Measurements from ENCODE around the gene OTOF.

Gene OTOF

GRCh38 chr2:26454561-26455001 is 23.3 kb downstream of the OTOF start:
- no peak for DNase-seq (ENCODE audit: low read depth in 2 of 3, low spot score in 1 of 3)

- DNase-seq (ENCODE audit: low read depth in 2 of 3, low spot score in 1 of 3): no peak
These were observed 24.2 kb downstream of the OTOF start for GRCh38 chr2:26453421-26454329.

- no peak for DNase-seq (ENCODE audit: low read depth in 2 of 3, low spot score in 1 of 3)
These were observed 26.2 kb downstream of the OTOF start for GRCh38 chr2:26451700-26452099.

GRCh38 chr2:26450031-26450635 is 27.8 kb downstream of the OTOF start:
- no peak for DNase-seq (ENCODE audit: low read depth in 2 of 3, low spot score in 1 of 3)

- DNase-seq (ENCODE audit: low read depth in 2 of 3, low spot score in 1 of 3): no peak
These were observed 28.5 kb downstream of the OTOF start for GRCh38 chr2:26449278-26450030.

- DNase-seq (ENCODE audit: low read depth in 2 of 3, low spot score in 1 of 3): no peak
These were observed 29.3 kb downstream of the OTOF start for GRCh38 chr2:26448651-26449050.

DNA sequence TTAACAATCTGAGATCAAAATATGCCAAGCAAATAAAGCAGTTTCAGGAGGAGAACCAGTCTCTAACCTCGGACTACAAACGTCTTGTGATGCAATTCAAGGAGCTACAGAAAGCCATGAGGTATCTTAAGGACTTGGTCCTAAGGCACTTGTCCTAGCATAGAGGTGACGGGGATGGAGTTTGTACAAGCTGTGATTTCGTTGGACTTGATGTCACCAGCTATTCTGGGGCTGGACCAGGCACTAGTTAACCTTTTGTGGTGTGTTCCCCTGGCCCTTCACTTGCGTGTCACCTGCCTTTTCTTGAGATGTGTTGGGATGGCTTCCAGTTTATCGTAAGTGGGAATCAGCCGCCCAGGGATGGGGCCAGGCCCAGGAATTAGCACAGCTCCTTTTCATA is 33.7 kb downstream of the OTOF start:
- DNase-seq (ENCODE audit: low read depth in 2 of 3, low spot score in 1 of 3): no peak

DNA sequence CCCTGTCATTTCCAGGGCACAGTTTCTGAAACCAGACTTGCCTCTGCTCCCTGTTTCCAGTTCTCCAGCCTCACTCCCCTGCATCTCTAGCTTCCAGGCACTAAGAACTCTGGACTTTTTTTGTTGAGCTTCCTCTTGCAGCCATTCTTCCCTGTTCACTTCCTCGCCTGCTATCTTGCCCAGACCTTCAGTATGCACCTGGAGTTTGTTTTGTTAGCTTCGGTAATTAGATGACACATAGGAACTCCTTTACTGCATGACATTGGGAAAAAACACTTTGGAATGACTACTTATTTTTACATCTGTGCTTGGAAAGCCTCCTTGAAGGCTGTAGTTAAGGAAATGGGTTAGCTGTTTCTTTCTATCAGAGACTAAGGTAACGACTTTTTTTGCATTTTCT is 35.2 kb downstream of the OTOF start:
- DNase-seq (ENCODE audit: low read depth in 2 of 3, low spot score in 1 of 3): no peak

DNA sequence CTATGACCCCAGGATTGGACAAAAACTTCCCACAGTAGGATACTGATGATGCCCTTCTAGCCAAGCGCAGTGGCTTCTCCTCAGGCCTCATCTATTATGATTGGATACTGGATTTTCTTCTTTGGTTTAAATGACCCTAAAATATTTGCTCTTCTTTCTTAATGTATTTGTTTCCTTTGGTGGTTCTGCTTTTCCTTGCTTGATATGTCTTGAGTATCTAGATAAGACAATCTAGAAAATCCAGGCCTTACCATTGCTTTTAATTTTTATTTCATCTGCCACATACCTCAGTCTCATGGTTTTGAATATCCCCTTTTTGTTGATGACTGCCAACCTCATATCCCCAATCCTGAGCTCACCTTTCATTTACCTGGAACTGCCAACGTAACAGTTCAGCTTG is 35.6 kb downstream of the OTOF start:
- DNase-seq (ENCODE audit: low read depth in 2 of 3, low spot score in 1 of 3): no peak

- DNase-seq (ENCODE audit: low read depth in 2 of 3, low spot score in 1 of 3): no peak
These were observed 39.0 kb downstream of the OTOF start for GRCh38 chr2:26438926-26439325.

DNA sequence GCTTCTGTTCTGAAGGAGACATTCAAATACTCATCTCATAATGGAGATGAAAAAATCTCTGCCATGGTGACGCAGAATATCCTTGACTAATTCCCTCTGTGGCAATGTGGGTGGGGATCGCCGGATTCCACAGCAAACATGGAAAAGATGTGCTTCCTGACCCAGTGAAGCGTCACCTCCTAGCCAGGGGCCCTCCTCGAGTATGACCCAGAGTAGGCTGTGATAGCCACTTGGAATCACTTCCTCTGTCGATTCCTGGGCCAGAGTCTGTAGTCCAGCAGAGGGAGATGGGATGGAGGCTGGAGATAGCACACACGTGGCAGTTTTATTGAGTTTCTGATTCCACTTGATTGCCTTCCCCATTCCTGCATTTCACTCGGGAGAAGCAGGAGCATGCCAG is 39.4 kb downstream of the OTOF start:
- no peak for DNase-seq (ENCODE audit: low read depth in 2 of 3, low spot score in 1 of 3)

GRCh38 chr2:26435106-26435505 is 42.8 kb downstream of the OTOF start:
- DNase-seq (ENCODE audit: low read depth in 2 of 3, low spot score in 1 of 3): no peak

GRCh38 chr2:26432859-26433258 is 45.1 kb downstream of the OTOF start:
- no peak for DNase-seq (ENCODE audit: low read depth in 2 of 3, low spot score in 1 of 3)

DNA sequence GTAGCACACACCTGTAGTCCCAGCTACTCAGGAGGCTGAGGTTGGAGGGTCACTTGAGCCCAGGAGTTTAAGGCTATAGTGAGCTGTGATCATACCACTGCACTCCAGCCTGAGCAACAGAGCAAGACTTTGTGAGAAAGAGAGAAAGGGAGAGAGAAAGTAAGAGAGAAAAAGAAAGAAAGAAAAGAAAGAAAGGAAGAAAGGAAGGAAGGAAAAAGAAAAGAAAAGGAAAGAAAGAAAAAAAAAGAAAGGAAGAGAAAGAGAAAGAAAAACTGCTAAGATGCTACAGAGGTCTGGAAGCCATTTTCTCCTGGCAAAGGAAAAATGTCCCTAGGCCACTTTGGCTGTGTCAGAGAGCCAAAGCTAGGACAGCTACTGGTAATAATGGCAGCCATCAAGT is 45.6 kb downstream of the OTOF start:
- no peak for DNase-seq (ENCODE audit: low read depth in 2 of 3, low spot score in 1 of 3)

DNA sequence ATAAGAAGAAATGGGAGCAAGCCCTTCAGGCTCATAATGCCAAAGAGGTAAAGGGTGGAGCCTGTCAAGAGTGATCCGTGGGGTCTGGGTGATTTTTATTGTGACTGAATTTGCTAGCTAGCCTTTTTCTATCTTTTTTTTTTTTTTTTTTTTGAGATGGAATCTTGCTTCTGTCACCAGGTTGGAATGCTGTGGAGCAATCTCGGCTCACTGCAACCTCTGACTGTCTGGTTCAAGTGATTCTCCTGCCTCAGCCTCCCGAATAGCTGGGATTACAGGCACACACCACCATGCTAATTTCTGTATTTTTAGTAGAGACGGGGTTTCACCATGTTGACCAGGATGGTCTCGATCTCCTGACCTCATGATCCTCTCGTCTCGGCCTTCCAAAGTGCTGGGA is 47.1 kb downstream of the OTOF start:
- DNase-seq (ENCODE audit: low read depth in 2 of 3, low spot score in 1 of 3): no peak

DNA sequence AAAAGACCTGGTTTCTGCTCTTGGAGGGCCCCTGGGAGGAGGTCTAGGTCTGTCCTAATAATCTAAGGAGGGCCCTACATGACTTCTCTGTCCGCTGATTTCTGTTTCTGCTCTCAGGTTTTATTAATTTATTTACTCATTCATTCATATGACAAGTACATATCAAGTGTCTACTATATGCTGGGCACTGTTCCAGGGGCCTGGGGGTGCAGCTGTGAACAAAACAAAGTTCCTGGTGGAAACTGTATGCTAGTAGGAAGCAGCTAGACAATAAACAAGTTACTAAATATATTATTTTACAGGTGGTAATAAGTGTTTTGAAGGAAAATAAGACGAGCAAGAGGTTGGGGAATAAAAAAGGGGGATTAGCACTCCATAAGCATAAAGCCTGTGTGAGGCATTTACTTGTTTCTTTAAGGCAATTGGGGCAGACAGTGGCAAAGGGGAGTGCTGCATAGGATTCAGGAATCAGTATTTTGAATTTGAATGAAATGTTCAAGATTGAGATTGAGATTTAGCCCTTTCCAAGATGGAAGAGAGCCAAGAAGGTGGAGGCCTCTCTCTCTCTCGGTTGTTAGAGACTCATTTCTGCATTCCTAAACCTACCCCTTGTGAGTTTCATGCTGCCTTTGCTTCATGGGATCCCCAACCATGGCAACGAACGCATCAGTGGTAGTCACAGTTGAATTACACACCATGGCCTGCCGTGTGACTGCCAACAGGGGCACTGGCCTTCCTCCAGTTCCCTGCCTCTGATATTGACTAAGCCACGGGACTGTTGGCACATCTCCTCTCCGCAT is 47.9 kb downstream of the OTOF start:
- DNase-seq (ENCODE audit: low read depth in 2 of 3, low spot score in 1 of 3): no peak

- DNase-seq (ENCODE audit: low read depth in 2 of 3, low spot score in 1 of 3): no peak
These were observed 49.1 kb downstream of the OTOF start for GRCh38 chr2:26428846-26429245.

DNA sequence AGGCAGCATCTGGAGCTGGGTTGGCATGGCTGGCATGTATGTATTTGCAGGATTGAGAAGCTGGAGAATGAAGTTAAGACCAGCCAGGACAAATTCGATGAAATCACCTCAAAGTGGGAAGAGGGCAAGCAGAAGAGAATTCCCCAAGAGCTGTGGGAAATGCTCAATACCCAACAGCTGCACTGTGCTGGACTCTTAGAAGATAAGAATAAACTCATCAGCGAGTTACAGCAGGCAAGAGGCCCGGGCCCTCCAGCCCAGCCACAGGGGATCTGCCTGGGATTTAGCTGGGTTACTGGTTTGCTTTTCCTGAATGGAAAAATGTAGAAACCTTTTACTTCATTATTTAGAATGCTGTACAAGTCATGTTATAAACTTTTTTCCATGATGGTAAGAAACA is 53.7 kb downstream of the OTOF start:
- no peak for DNase-seq (ENCODE audit: low read depth in 2 of 3, low spot score in 1 of 3)

DNA sequence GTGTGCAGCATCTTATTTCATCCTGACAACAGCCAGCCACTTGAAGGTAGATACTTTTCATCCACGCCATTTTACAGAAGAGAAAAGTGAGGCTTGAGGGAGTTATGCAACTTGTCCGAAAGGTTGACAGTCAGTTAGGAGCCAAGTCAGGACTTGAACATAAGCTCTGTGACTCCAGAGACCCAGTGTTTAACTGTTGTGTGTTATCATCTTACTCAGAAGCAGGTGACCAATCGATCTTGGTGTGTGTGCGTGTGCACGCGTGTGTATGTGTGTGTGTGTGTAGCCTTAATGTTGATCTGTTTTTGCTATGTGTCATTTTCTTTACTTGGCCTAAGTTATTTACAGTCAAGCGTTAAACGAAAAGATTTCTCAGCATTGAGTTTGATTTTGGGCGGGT is 54.2 kb downstream of the OTOF start:
- DNase-seq (ENCODE audit: low read depth in 2 of 3, low spot score in 1 of 3): no peak

- no peak for DNase-seq (ENCODE audit: low read depth in 2 of 3, low spot score in 1 of 3)
These were observed 54.8 kb downstream of the OTOF start for GRCh38 chr2:26422947-26423629.

GRCh38 chr2:26421961-26422360 is 56.0 kb downstream of the OTOF start:
- no peak for DNase-seq (ENCODE audit: low read depth in 2 of 3, low spot score in 1 of 3)
